Hepatocyte (in vitro differentiated cells): Measurements from ENCODE around the gene SRPRA.

ENCODE experiments used
- CTCF ChIP-seq: fragments of 200-600 bp; sonication (generic); IDR thresholded peaks from 2 replicates; pipeline ENCODE4 v1.5.1; 2016; ENCODE audit warnings: antibody characterized with exemption, mild to moderate bottlenecking; ENCODE audit not compliant: poor library complexity
- EZH2phosphoT487 ChIP-seq: fragments of 200-600 bp; sonication (generic); IDR thresholded peaks from one replicate; pipeline ENCODE4 v1.6.1; 2018; ENCODE audit warnings: antibody characterized with exemption, mild to moderate bottlenecking, low read depth, moderate library complexity; ENCODE audit not compliant: unreplicated experiment, severe bottlenecking

- no peak for TF ChIP-seq CTCF
- no peak for TF ChIP-seq EZH2phosphoT487
Measured at GRCh38 chr11:126224647-126225294, 43.9 kb downstream of the SRPRA start.
